HG02885 (cell line): ENCODE results near the gene SLC12A2.

Experiments used
- ATAC-seq: cut with Tn5 transposase; IDR thresholded peaks from one replicate; pipeline ENCODE4 v1.9.1; 2021; ENCODE audit warnings: mild to moderate bottlenecking; ENCODE audit not compliant: unreplicated experiment, poor library complexity

Gene SLC12A2

DNA sequence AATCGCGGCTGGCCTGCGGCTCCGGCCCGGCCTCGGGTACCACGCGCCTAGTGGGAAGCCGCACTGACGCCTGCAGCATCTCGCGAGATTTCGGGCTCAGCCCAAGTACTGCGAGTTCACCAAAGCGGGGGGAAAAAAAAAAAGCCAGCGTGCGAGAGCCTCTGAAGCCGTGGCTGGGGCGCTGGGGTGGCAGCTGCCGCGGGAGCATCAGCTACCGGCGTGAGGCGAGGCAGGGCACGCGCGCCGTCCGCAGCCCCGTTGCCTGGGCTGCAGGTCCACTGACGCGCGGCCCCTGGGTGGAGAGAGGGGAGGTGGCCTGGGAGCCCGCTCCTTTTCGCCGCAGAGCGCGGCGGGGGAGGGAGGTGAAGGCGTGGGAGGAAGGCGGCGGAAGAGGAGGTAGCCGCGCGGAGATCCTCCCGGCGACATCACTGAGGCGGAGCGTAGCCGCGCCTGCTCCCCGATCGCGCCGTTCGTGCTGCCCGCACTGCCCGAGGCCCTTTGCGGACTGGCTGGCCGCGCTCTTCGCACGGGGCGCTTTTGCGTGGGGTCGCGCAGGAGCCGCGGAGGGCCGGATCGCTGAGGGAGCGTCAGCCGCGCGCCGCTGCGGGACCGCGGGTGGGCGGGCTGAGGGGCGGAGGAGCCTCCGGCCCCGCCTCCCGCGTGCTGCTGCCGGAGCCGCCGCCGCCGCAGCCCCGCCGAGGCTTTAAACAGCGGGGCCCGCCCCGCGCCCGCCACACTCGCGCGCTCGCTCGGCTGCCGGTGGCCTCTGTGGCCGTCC, at the start of gene SLC12A2:
Gene SLC12A2 (plus strand): TSS at position 734 of the 778 bp plus-strand sequence. CDS start 189 bp downstream, outside the sequence.
- ATAC-seq, result peak; percentile 66

DNA sequence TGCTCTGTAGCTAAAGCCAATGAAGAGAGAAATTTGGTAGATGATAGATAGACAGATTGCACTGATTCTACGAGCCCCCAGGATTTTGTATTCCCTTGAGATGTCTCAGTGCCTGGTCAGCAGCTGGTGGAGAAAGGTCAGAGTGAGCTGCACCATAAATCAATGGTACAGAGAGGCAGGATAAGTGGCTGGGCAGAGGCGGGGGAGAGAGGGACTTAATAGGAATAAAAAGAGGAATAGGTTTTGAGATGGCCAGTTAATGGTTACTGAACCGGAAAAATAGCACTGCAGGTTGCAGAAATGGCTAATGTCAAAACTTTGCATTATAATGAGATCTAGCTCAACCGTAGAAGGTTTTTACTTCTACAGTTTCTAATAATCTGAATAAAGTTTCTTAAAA, 47.9 kb upstream of the SLC12A2 start:
- no peak for ATAC-seq

DNA sequence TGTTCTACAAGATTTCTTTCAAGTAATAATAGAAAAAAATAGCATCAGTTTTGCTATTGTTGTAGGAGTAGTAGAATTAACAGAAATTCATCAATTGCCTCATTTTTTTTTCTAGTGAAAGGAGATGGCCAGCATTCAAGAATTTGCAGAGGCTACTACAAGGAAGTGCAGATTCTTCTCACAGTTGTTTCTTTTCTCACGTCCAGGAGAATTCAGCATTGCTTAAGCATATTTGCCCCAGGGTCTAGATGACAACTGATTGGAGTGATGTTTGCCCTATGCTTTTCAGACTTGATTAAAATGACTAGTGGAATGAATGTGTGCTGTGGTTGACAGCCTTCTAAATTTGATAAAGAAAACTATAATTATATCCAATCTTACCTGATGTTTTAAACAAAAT, 46.6 kb upstream of the SLC12A2 start:
- ATAC-seq, result no peak

DNA sequence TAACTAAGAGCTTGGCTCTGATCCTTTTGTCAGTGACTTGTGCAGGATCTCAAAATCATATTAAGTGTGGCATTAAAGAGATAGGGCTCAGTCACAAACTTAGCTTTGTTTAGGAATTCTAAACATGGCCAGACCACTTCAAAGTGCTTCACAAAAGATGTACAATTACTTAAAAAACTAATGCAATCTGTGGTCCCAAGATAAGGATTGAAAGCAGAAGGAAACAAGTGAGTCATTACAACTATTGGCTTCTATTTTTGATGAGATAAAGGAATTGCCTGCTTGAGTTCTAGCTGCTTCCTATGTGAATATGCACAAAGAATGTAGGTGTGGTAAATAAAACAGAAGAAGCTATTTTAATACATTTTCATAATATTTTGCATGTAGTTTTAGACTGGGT, 44.9 kb upstream of the SLC12A2 start:
- no peak for ATAC-seq

DNA sequence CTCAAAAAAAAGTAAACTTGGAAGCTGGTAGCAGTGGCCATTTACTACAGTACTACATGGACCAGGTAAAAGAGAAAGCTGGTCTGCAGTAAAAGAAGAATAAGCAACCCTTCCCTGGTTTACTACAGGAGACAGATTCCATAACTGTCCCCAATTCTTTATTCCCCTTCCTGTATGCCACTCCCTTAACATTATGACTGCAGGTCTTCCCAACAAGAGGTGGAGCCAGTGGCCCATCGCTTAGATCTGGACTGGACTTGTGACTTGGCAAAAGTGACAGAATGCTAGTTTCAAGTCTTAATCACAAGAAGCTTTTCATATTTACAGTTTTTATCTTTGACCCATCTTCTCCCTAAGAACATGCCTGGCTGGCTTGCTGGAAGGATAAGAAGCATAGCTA, 42.6 kb upstream of the SLC12A2 start:
- ATAC-seq, result no peak

DNA sequence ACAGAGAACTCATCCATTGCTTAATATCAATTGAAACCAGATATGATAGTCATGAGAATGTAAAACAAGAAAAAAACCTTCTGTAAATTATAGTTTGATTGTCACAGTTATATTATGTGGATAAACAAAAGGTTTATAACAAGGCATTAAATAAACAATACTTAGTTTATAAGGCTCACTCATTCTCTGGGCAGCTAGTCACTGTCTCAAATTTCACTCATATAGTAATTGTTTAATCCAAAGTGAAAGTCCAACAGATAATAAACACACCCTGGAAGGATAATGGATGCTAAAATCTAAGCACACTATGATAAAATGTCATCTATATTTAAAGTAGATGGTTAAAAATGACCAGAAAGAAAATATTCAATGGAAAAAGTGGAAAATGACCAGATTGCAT, 30.8 kb upstream of the SLC12A2 start:
- ATAC-seq, result no peak

DNA sequence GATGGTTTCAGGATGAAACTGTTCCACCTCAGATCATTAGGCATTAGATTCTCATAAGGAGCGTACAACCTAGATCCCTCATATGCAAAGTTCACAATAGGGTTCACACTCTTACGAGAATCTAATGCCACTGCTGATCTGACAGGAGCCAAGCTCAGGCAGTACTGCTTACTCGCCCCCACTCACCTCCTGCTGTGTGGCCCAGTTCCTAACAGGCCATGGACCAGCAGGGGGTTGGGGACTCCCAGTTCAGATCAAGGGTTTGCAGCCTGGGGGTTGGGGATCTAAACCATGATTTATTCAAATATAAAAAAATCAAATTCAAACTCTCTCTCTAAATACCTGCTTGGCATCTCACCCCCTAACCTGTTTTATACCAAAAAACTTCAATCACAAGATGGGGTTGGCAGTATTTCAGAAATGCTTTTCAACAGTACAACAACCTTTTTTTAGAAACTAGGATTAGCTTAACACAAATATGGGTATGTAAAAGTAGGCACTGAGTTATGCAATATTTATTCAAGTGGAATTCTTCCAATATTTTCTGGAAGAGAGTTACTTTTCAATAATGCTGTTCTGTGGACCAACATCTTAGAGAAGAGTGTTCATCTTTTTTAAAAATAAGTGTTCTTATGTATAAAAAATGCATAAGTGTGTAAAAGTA, 30.1 kb upstream of the SLC12A2 start:
- no peak for ATAC-seq

DNA sequence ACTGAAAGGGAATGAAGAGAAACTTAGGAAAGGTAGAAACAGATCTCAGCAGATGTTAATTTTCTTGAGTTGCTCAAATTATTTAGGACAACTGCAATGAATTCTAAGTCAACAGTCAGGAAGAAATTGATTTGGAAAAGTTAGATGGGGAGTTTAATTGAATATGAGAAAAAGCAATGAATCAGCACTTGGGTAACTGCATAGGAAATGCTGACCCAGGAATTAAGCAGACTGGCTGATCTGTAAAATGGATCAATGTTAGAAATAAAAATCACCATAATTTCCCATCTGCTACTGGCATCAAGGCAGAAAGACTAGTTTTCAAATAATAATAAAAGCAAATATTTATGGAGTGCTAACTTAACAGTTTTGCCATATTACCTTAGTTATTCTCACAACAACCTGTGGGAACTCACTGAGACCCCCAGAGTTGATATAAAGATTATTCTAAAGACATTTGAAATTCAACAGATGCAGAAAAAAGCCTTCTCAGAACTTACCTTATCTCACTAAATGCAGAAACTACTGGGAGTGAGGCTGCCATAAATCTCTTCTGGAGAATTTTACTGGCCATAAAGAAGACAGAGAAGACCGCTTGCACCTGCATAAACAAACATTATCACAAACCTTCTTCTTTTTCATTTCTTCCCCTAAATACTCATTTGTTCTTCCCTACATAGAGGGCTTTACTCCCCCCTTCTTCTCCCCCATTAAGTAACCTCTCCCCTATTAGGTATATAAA, 22.8 kb upstream of the SLC12A2 start:
- ATAC-seq, result no peak

DNA sequence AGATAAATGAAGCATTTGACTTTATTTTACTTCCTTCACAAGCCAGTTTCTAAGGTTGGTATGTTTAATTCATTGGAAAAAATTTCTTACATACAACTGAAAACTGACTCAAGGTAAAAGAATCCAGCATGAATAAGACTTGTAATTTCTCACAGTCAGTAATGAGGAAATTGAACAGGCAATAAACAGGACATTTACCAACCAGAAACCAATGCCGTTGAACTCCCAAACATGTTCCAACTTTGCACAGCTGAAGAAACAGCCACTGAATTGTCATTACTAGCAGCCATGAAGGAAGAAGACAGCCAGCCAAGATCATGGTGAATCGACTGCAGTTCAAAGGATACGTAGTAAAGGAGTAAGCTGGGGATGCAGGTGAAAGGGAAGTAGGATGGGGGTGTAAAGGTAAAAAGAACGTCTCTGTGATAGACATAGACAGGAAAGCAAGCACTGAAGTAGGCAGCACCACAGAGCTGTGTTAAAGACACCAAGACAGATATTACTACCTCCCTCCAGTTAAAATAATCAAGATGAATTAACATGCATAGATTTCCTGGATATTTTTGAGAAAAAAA, 21.3 kb upstream of the SLC12A2 start:
- ATAC-seq, result no peak

DNA sequence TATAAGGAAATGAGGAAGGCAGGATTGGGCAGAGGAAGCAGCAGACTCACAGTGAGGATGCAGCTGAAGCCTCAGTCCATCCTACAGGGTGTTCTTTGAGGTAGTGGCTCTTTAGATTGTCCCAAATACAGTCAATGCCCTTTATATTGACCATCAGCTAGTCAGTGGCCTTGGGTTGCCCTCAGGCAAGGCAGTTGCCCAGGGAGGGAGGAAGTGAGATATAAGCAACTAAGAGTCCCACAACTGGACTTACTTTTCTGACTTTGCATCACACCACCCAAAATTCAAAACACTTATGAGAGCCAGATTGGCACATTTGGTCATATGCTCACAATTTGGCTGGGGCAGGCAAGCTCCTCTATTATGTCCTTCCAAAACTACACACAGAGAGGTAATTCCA, 9.4 kb upstream of the SLC12A2 start:
- ATAC-seq, result no peak

DNA sequence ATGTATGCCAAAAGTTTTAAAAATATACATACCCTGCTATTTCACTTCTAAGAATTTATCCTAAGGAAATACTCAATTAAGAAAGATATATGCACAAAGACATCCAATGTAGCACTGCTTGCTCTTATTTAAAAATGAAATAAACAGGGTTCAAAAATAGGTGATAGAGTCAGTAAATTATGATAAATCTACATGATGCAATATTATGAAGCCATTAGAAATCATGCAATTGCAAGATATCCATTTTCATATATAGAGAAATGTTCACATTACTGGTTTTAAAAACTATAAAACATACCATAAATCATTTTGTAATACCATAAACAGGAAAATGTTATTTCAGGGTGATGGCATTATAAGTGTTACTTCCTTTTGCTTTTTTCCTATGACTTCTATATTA, 8.6 kb upstream of the SLC12A2 start:
- no peak for ATAC-seq

DNA sequence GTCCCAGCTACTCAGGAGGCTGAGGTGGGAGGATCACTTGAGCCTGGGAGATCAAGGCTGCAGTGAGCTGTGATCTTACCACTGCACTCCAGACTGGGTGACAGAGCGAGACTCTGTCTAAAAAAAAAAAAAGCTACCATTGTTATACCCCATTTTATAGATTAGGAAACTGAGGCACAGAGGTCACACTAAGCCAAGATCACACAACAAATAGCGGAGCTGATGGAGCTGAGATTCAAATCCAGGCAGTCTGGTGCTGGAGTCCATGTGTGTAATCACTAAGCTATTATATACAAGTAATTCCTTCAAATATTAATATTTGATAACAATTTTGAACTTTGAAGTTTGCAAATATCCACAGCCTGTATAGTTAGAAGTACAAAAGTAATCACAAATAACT, 6.0 kb upstream of the SLC12A2 start:
- no peak for ATAC-seq

DNA sequence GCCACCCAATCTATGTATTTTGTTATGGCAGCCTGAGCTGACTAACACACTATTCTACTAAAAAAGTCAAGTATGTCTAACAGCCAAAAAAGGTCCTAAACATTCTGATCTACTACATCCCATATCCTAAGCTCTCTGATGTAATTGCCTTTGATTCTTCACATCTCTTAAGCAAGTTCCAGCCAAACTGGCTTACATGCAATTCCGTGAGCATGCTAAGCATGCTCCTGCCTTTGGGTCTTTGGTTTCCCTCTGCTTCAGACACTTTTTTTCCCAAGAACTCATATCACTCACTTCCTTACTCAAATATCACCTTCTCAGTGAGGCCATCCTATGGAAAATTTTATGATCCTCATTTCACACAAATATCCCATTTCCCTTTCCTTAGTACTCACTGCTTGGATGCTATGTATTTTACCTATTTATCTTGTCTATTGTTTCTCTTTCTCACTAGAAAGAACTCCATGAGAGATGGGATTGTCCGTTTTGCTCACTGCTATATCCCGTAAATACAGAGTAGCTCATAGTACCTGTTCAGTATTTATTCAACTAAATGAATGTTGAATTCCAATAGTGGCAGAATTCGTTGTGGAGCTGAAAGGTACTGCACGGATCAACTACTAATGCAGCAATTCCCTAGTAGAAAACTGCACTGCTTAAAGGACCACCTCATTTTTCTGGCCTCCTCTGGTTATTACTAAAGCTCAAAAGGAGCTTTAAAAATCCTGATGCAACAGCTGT, 2.3 kb upstream of the SLC12A2 start:
- no peak for ATAC-seq

DNA sequence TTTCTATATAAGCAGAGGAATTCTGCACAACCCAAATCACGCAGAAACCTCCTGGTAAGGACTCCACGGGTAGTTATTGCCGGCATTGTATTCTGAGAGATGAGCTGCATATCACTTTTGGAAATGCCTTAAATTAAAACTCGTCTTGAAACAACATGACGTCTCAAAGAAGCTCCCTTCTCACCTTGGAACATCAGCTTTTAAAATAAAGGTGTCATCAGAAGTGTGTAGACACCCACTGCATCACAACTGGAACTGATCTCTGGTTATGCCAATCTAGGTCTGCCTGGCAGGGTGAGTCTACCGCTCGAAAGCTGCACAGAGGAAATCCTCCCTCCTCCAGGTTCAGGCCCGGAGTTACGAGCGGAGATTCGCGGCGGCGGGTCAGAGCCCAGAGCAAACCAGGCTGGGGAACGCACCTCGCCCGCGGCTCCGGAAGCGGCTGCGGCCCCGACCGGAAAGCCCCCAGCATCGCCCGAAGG, 974 bp upstream of the SLC12A2 start:
- no peak for ATAC-seq

DNA sequence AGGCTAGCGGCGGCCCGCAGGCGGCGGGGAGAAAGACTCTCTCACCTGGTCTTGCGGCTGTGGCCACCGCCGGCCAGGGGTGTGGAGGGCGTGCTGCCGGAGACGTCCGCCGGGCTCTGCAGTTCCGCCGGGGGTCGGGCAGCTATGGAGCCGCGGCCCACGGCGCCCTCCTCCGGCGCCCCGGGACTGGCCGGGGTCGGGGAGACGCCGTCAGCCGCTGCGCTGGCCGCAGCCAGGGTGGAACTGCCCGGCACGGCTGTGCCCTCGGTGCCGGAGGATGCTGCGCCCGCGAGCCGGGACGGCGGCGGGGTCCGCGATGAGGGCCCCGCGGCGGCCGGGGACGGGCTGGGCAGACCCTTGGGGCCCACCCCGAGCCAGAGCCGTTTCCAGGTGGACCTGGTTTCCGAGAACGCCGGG, 253 bp downstream of the SLC12A2 start:
- peak; percentile 32 for ATAC-seq

DNA sequence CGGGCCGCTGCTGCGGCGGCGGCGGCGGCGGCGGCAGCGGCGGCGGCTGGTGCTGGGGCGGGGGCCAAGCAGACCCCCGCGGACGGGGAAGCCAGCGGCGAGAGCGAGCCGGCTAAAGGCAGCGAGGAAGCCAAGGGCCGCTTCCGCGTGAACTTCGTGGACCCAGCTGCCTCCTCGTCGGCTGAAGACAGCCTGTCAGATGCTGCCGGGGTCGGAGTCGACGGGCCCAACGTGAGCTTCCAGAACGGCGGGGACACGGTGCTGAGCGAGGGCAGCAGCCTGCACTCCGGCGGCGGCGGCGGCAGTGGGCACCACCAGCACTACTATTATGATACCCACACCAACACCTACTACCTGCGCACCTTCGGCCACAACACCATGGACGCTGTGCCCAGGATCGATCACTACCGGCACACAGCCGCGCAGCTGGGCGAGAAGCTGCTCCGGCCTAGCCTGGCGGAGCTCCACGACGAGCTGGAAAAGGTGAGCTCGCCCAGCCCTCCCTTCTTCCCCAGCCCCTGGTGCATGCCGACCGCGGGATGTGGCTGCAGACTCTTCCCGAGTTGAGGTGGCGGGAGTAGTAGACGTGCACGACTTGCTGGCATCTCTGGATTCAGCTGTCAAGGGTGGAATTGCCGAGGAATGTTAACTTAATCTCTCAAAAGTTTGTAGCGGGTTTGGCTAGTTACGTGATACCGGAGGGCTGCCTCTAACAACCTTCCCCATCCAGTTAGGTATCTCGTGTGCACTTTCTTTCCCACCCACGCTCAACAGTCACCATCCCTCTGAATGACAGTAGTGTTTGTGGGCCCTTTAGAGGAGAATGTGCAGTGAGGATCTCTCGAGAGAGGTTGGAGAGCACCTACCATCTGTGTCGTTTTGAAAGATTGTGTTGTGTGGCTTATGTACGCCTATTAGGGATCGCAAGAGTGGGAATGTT, 932 bp downstream of the SLC12A2 start:
- ATAC-seq, result peak; percentile 28

DNA sequence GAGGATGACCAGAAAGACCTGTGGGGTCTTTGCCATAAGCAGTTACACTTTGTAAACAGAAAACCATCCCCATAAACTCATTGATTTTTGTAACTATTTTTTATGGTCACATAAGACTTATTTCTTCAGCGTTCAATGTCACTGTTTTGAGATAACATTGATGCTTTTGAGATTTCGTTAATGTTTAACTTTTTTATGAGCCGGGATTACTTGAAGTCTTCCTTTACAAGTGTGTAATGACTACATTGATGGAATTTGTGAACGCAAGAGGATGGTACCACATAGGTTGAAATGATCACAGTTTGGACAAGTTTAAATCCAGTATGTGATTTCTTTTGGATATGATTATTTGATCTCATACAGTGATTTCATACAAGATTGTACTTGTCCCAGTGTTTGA, 1.8 kb downstream of the SLC12A2 start:
- ATAC-seq, result no peak

DNA sequence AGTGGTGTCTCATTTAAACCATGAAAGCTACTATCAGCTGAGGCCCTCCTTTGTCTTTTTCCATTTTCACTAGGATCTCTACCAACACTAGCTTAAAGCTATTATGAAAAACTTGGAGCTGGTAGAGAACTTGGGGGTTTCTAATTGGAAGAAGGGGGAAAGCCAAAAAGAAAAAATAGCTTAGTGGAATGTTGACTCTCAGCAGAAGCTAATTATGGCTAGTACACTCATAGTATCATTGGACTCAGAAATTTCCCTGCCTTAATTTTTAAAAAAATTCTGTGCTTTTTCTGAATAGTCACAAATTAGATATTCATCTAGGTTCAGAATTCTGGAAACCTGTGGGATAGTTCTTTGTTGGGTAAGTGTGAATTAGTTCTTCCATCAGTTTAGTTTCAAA, 8.0 kb downstream of the SLC12A2 start:
- no peak for ATAC-seq

DNA sequence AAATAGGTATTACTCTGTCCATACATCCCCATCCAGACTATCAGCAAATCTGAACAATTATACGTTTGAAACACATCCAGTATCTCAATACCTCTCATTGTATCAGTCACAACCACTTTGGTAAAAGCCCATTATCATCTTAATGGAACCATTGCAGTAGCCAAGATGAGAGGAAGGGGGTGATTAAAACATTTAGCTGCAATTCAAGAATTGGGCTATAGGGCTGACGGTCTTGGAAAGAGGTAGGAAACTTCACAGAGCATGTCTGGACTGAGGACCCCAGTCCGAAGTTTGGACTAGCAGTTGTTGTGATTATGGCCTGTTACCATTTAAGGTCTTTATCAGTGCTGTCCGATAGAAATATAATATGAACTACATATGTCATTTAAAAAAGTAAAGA, 8.6 kb downstream of the SLC12A2 start:
- ATAC-seq, result no peak
